Gastrocnemius medialis (tissue), 4 donors: Measurements from ENCODE around the gene RPL13.

Experiments used
- CTCF ChIP-seq, 5 experiments: fragments of 450-650 bp in 3 of 5; fragments of 200-600 bp in 2 of 5; sonication (generic) in 2 of 5; IDR thresholded peaks in 4 of 5; conservative IDR thresholded peaks in 1 of 5; 1 replicate in 4 of 5; 2 replicates in 1 of 5; pipeline ENCODE4 v1.5.1; 2016 to 2019; ENCODE audit warnings: antibody characterized with exemption in 5 of 5, mild to moderate bottlenecking in 3 of 5, moderate library complexity in 3 of 5
- POLR2A ChIP-seq, 2 donors: fragments of 450-650 bp; IDR thresholded peaks; one replicate each; pipeline ENCODE4 v1.6.1; 2017; ENCODE audit warnings: antibody characterized with exemption in 2 of 2, mild to moderate bottlenecking in 2 of 2, moderate library complexity in 2 of 2

GRCh38 chr16:89610108-89610453, 49.6 kb downstream of the RPL13 start:
- TF ChIP-seq CTCF (IDR thresholded peaks at IDR 0.05 in 4 of 5, conservative IDR thresholded peaks at IDR 0.05 in 1 of 5) (no peak), POLR2A (IDR thresholded peaks at IDR 0.05) (no peak)
